ENCODE data around the gene ENPP1.

ENPP1 gene

GRCh38 chr6:131917763-131918649 lies 110.2 kb downstream of the ENPP1 start:
- DNase-seq, result no peak

- no peak for DNase-seq
Observed at GRCh38 chr6:131918650-131919355, 111.0 kb downstream of the ENPP1 start.

- no peak for DNase-seq
Observed at GRCh38 chr6:131920656-131921055, 112.8 kb downstream of the ENPP1 start.

- no peak for DNase-seq
Observed at GRCh38 chr6:131923356-131923755, 115.5 kb downstream of the ENPP1 start.

GRCh38 chr6:131924881-131925474 lies 117.2 kb downstream of the ENPP1 start:
- DNase-seq, result no peak

- no peak for DNase-seq
Observed at GRCh38 chr6:131929264-131929663, 121.4 kb downstream of the ENPP1 start.

- no peak for DNase-seq
Observed at GRCh38 chr6:131929976-131930375, 122.2 kb downstream of the ENPP1 start.

- DNase-seq, result no peak
Observed at GRCh38 chr6:131931063-131931750, 123.4 kb downstream of the ENPP1 start.

- no peak for DNase-seq
Observed at GRCh38 chr6:131936156-131936555, 128.3 kb downstream of the ENPP1 start.

GRCh38 chr6:131937226-131937625 lies 129.4 kb downstream of the ENPP1 start:
- no peak for DNase-seq

GRCh38 chr6:131937703-131938631 lies 130.1 kb downstream of the ENPP1 start:
- DNase-seq, result no peak

All from activated effector memory CD4-positive, alpha-beta T cell treated with Interleukin-2 at 50 U/mL for 16 hours (primary cell).